GM18526 (cell line): ENCODE measurements around the gene HTT-AS.

ENCODE experiments used
- POLR2A ChIP-seq: IDR thresholded peaks from 3 replicates; pipeline ENCODE4 v1.6.1; 2011; ENCODE audit not compliant: insufficient read length; ENCODE audit errors: extremely low read depth

The HTT-AS gene

DNA sequence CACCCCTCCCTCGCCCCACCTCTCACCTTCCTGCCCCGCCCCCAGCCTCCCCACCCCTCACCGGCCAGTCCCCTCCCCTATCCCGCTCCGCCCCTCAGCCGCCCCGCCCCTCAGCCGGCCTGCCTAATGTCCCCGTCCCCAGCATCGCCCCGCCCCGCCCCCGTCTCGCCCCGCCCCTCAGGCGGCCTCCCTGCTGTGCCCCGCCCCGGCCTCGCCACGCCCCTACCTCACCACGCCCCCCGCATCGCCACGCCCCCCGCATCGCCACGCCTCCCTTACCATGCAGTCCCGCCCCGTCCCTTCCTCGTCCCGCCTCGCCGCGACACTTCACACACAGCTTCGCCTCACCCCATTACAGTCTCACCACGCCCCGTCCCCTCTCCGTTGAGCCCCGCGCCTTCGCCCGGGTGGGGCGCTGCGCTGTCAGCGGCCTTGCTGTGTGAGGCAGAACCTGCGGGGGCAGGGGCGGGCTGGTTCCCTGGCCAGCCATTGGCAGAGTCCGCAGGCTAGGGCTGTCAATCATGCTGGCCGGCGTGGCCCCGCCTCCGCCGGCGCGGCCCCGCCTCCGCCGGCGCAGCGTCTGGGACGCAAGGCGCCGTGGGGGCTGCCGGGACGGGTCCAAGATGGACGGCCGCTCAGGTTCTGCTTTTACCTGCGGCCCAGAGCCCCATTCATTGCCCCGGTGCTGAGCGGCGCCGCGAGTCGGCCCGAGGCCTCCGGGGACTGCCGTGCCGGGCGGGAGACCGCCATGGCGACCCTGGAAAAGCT, at the start of gene HTT-AS, which contains the start of gene HTT:
TSS of gene HTT-AS (minus strand) at position 461 of the 768 bp plus-strand sequence.
TSS of gene HTT (plus strand) at position 604 of the 768 bp plus-strand sequence. CDS start at position 749, 145 bp downstream.
- peak; percentile 79 for TF ChIP-seq POLR2A

DNA sequence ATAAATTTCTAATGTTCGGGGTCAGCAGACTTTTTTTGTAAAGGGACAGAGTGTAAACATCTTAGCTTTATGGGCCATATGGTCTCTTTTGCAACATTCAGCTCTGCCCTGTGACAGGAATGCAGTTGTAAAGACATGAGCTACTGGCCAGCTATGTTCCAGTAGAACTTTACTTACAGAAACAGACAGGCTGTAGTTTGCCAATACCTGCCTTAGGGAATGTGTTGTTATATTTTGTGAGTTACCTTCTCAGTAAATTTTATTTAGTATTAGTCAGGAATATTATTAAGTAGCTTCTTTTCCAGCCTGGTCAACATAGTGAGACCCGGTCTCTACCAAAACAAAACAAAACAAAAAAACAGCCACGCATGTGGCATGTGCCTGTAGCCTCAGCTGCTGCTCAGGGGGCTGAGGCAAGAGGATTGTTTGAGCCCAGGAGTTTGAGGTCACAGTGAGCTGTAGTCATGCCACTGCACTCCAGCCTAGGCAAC, 48.9 kb upstream of the HTT-AS start:
- no peak for TF ChIP-seq POLR2A

DNA sequence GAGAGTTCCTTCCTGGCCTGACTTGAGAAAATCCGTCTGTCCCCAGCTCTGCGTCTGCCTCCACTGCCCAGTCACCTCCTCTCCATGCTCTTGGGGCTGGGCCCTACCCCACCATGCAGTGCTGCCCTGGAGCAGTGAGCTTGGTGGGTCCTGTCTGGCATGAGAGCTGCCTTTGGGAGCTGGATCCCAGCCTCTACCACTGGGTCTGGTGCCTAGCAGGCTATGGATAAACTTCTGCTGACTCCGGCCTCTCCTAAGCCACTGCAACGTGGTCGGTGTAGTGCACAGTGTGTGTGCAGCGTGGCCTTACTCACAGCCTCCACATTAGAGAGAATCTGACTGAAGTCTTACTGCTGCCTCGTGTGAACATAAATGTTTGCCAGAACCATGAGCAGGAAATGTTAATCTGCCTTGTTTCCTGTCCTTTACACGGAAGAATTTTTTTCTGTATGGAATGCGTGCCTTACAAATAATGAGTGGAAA, 47.8 kb upstream of the HTT-AS start:
- TF ChIP-seq POLR2A: no peak

DNA sequence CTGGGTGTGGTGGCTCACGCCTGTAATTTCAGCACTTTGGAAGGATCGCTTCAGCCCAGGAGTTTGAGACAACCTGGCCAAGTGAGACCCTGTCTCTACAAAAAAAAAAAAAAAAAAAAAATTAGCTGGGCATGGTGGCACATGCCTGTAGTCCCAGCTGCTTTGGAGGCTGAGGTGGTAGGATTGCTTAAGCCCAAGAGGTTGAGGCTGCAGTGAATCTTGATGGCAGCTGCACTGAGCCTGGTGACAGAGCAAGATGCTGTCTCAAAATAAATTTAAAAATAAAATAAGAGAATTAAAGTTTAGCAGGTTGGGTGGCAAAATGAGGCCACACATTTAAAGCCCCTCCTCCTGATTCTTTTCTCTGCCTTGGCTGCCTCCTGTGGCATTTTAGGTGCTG, 47.3 kb upstream of the HTT-AS start:
- no peak for TF ChIP-seq POLR2A

- TF ChIP-seq POLR2A: no peak
Observed at GRCh38 chr4:3121110-3121509, 46.8 kb upstream of the HTT-AS start.

GRCh38 chr4:3119464-3119863, 45.1 kb upstream of the HTT-AS start:
- TF ChIP-seq POLR2A: no peak

- TF ChIP-seq POLR2A: no peak
Observed at GRCh38 chr4:3118312-3118711, 44.0 kb upstream of the HTT-AS start.

- no peak for TF ChIP-seq POLR2A
Observed at GRCh38 chr4:3116955-3117354, 42.6 kb upstream of the HTT-AS start.

GRCh38 chr4:3115637-3116270, 41.4 kb upstream of the HTT-AS start:
- no peak for TF ChIP-seq POLR2A

- no peak for TF ChIP-seq POLR2A
Observed at GRCh38 chr4:3114377-3114776, 40.0 kb upstream of the HTT-AS start.

GRCh38 chr4:3112609-3113469, 38.5 kb upstream of the HTT-AS start:
- TF ChIP-seq POLR2A: no peak

DNA sequence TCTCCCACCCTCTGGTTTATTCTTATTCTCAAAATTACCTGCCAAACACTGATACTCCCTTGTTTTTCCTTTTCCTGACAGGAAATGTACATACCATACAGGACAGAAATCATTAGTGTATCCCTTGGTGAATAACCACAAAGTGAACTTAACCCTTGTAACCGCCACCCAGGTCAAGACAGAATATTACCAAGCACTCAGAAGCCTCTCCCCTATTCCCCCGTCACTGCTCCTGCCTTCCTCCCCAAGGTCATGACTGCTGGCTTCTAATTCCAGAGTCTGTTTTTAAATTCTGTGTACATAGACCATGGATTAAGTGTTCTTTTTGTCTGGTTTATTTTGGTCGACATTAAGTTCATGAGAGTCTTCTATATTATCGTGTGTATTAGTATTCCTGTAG, 37.9 kb upstream of the HTT-AS start:
- TF ChIP-seq POLR2A: no peak

DNA sequence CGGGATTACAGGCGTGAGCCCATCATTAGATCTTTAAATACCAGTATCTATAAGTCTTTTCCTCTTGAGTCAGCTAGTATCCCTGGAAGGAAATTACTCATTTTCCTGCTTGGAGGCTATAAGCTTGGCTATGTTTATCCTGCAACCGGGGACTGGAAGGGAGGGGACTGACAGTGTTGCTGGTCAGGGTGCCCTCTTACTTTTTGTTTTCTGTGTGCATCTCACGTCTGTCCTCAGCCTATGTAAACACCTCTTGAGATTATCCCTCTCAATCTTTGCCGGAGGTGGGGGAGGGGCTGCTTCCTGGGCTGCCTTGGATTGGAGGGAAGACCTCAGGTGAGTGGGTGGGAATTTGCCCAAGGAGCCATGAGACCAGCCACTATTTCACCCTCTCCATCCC, 37.1 kb upstream of the HTT-AS start:
- no peak for TF ChIP-seq POLR2A

DNA sequence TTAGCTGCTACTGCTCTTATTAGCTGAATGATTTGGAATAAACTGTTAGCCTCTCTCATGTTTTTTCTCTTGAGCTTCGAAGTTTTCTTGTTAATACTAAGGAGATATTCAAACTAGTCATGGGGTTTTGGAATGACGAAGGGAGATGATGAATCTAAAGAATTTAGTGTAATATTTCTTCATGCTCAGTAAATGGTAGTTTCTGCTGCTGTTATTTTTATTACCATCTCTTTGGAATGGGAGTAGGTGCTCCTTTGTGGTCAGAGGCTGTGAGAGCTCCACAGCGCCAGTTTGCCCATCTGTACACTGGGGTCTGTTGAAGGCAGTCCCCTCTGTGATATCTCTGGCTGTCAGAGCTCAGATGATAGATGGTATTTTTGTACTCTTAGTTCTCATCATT, 33.9 kb upstream of the HTT-AS start:
- TF ChIP-seq POLR2A: no peak

GRCh38 chr4:3107691-3108121, 33.4 kb upstream of the HTT-AS start:
- TF ChIP-seq POLR2A: no peak

DNA sequence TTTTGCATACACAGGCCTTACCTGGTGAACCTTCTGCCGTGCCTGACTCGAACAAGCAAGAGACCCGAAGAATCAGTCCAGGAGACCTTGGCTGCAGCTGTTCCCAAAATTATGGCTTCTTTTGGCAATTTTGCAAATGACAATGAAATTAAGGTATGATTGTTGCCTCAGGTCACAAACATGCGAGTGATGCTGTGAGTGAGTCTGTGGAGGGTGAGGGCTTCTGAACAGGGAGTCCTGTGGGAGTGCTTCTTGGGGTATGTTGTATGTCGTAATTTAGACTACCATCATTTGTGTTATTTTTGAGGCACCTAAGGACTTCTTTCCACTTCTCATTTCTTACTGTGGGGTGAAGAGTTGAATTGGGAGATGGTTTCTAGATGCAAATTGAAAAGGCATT, 32.9 kb upstream of the HTT-AS start:
- TF ChIP-seq POLR2A: no peak
